HepG2 (cell line): ENCODE measurements around the gene TFAP2E.

ENCODE experiments used
- BORCS8-MEF2B ChIP-seq: sonication (generic); formaldehyde crosslinking; IDR thresholded peaks from 2 replicates; pipeline ENCODE4 v1.8.0; 2022; ENCODE audit warnings: mild to moderate bottlenecking, missing genetic modification reagents
- TOE1 ChIP-seq: sonication (generic); formaldehyde crosslinking; IDR thresholded peaks from 2 replicates; pipeline ENCODE4 v1.4.0; 2020; ENCODE audit warnings: mild to moderate bottlenecking, missing genetic modification reagents
- TF ChIP-seq, protein P1 (sequence below): sonication (generic); formaldehyde crosslinking; IDR thresholded peaks from 2 replicates; pipeline ENCODE4 v1.5.0; 2020; ENCODE audit warnings: mild to moderate bottlenecking, missing genetic modification reagents, moderate library complexity

DNA sequence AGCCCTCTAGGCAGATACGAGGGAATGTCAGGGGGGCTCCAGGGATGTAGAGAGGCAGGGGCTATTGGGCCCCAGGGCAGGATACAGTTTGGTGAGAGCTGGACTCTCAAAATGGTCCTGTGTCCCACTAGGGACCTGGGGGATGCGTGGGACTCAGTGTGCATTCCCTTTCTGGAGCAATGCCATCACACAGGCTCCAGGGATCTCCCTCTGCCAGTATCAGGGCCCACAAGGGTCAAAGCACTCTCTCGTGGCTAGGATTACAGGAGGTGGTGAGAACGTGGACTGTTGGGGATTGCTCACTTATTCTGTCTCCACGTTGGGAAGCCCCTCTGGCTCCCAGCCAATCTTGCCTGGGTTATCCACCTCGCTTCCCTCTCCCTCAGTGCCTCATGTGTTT, 41.7 kb upstream of the TFAP2E start:
- TF ChIP-seq BORCS8-MEF2B (CRISPR knock-in tag): no peak
- TF ChIP-seq TOE1: no peak
- TF ChIP-seq, protein P1, sequence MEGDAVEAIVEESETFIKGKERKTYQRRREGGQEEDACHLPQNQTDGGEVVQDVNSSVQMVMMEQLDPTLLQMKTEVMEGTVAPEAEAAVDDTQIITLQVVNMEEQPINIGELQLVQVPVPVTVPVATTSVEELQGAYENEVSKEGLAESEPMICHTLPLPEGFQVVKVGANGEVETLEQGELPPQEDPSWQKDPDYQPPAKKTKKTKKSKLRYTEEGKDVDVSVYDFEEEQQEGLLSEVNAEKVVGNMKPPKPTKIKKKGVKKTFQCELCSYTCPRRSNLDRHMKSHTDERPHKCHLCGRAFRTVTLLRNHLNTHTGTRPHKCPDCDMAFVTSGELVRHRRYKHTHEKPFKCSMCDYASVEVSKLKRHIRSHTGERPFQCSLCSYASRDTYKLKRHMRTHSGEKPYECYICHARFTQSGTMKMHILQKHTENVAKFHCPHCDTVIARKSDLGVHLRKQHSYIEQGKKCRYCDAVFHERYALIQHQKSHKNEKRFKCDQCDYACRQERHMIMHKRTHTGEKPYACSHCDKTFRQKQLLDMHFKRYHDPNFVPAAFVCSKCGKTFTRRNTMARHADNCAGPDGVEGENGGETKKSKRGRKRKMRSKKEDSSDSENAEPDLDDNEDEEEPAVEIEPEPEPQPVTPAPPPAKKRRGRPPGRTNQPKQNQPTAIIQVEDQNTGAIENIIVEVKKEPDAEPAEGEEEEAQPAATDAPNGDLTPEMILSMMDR (CRISPR knock-in tag): no peak
